Measurements from ENCODE around the gene SERPINA3.

DNA sequence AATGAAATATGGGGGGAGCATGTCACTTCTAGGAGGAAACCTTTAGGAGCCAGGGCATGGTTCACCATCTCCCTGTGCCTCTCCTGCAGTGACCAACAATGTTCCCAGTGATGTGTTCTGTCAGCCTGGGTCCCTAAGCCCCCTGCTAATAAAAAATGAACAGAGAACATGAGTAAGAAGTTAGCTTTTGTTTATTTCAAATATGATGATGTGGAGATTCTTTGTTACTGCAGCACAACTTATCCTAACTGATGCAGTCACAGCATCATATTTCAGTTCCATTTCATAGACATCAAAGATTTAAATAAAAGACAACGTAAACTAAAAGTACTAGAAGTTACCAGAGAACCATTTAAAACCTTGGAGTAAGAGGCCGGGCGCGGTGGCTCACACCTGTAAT, 43.9 kb downstream of the SERPINA3 start:
- TF ChIP-seq CTCF (conservative IDR thresholded peaks at IDR 0.05) (no peak), EZH2 (IDR thresholded peaks at IDR 0.05; ENCODE audit: low read depth) (no peak)
